AML-193 (cell line): ENCODE measurements around the gene PLTP.
A peak's percentile ranks its signal among the peaks of the same experiment; 100 is the strongest.
"Not testable (repeated sequence)": the region's sequence is repeated elsewhere in the genome, so short reads cannot be mapped to it uniquely, and the experiment has no call there.

Experiments used
- DNase-seq, 2 experiments: peaks; one replicate each; lab custom pipeline; 2025; lab: John Stamatoyannopoulos, UW

The PLTP gene

DNA sequence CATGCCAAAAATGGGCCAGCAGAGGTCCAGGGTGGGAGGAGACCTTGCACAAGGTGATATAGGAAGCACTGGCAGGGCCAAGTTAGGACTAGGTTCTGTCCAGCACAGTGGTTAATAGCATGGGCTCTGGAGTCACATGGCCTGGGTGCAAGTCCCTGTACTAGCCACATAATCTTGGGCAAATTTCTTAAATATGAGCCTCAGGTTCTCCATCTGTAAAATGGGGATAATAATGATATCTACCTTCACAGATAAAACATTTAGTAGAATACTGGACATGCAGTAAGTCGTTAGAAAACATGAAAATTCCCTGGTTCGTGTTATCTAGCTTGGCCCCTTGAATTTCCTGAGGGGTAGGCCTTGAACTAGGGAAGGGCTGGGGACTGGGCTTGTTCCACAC lies 14.7 kb downstream of the PLTP start:
- no peak for DNase-seq

DNA sequence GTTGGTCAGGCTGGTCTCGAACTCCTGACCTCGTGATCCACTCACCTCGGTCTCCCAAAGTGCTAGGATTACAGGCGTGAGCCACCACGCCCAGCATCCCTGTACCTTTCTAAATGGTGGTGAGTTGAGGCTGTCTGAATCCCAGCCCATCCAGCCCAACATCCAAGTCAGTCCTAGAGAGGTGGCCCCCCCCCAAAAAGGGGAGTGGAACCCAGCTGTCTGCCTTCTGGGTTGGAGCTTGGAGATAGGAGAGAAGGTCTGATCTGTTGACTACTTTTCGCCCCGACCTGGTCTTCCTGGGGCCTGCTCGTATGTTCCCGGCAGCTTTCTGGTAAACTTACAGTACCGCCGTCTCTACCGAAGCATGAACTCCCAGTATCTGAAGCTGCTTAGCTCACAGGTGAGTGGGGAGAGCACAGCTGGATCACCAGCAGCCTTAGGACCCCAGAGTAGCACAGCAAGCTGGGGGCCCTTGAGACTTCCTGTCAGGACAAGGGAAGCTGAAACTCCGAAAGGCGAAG lies 15.3 kb downstream of the PLTP start:
- DNase-seq: no peak

DNA sequence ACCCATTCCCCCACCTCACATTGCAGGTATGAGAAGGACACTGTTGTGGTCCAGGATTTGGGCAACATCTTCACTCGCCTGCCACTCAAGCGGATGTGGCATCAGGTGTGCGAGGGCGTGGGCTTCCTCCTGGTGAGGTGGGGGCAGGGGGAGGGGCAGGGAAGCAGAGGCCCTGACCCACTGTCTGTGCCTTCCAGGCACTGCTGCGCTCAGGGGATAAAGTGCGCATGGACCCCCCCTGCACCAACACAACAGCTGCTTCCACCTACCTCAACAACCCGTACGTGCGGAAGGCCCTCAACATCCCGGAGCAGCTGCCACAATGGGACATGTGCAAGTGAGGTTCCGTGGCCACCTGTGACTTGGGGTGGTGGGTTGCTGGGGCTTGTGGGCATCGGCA lies 17.2 kb downstream of the PLTP start:
- no peak for DNase-seq

DNA sequence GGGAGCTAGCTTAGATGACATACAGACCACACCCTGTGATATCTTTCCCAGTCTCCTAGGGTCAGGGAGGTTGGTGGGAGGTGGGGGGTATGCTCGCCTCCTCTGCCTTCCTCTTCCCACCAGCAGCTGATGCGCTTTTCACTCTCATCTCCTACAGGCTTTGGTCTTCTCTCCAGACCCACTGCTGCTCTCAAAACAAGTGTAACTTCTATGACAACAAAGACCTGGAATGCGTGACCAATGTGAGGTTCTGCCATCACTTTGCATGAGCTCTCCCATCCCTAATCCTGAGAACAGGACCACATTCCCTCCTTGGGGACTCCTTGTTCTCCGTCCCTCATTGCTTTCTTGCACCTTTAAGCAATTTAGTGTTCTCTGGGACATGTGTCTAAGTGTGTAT lies 18.1 kb downstream of the PLTP start:
- no peak for DNase-seq

DNA sequence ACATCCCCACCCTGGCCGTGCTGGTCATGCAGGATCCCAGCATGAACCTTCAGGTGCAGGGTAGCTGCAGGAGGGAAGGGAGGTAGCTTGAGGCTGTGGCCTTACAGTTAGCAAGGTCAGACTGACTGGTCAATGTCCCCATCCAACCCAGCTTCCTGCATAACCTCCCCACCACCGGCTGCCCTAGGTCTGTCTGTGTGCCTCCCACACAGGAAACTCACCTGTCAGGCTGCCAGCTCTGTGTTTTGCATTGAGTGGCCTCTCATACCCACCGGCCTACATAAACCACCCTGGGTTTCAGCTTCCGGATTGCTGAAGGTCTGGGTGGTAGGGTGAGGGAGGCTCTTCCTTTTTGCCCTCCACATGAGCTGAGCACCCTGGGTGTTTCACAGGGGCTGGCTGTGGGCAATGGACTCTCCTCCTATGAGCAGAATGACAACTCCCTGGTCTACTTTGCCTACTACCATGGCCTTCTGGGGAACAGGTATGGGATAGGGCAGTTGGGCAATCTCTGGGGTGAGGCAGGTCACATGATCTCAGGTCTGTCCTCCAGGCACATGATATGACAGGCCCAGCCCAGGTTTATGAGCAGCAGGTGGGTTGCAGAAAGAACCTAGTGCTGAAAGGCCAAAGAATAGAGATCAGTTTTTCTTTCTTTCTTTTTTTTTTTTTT lies 19.0 kb downstream of the PLTP start:
- DNase-seq: peak in 1 of 2 experiments; percentile 17

DNA sequence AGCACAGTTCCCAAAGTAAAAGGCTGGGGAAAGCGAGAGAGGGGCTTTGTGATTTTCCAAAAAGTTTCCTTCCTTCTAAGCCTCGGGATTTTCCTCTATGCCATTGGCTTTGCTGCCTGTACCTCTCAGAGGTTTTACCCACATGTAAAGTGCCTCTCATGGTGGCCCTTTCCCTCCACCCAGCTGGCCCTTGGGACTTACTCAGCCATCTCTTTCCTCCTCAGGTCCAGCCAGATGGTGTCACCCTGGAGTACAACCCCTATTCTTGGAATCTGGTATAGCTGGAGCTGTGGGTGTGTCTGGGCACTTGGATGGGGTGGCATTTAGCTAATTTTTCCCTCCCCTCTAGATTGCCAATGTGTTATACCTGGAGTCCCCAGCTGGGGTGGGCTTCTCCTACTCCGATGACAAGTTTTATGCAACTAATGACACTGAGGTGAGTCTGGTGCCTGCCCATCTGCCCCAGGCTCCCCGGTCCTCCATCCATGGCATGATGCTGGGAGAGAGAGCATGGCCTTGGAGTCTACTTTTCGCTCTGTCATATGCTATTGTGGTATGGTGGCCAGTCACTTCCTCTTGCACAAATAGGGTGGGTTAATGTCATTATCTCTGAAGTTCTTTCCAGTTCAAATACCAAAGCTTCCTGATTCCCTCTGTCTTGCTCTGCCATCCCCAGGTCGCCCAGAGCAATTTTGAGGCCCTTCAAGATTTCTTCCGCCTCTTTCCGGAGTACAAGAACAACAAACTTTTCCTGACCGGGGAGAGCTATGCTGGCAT lies 19.7 kb downstream of the PLTP start:
- peak; percentile 58 for DNase-seq

DNA sequence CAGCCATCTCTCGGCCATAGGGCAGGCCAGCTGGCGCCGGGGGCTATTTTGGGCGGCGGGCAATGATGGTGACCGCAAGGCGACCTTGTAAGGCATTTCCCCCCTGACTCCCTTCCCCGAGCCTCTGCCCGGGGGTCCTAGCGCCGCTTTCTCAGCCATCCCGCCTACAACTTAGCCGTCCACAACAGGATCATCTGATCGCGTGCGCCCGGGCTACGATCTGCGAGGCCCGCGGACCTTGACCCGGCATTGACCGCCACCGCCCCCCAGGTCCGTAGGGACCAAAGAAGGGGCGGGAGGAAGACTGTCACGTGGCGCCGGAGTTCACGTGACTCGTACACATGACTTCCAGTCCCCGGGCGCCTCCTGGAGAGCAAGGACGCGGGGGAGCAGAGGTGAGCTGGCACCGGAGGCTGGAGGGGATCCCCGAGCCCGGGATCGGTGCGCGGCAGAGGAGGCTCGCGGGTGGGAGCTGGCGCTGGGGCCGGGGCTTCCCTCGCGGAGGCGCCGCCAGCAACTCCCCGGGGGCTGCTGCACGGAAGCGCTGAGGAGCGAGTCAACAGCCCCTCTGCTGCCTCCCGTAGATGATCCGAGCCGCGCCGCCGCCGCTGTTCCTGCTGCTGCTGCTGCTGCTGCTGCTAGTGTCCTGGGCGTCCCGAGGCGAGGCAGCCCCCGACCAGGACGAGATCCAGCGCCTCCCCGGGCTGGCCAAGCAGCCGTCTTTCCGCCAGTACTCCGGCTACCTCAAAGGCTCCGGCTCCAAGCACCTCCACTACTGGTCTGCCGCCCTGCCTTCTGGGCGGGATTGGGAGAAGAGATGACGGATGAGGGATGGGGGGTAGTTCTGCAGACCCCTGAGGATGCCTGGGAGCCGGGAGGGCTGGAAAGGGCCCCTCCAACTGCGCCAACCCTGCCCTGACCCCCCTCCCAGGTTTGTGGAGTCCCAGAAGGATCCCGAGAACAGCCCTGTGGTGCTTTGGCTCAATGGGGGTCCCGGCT lies 20.7 kb downstream of the PLTP start, which contains the start of the genes CTSA and NEURL2:
Gene CTSA (plus strand): TSS at position 351 of the 999 bp plus-strand sequence. CDS start 234 bp downstream, at position 585.
Gene NEURL2 (minus strand): TSS at position 224 of the 999 bp plus-strand sequence. CDS start 217 bp downstream, at position 7.
- peak; percentile 70 to 77 for DNase-seq

DNA sequence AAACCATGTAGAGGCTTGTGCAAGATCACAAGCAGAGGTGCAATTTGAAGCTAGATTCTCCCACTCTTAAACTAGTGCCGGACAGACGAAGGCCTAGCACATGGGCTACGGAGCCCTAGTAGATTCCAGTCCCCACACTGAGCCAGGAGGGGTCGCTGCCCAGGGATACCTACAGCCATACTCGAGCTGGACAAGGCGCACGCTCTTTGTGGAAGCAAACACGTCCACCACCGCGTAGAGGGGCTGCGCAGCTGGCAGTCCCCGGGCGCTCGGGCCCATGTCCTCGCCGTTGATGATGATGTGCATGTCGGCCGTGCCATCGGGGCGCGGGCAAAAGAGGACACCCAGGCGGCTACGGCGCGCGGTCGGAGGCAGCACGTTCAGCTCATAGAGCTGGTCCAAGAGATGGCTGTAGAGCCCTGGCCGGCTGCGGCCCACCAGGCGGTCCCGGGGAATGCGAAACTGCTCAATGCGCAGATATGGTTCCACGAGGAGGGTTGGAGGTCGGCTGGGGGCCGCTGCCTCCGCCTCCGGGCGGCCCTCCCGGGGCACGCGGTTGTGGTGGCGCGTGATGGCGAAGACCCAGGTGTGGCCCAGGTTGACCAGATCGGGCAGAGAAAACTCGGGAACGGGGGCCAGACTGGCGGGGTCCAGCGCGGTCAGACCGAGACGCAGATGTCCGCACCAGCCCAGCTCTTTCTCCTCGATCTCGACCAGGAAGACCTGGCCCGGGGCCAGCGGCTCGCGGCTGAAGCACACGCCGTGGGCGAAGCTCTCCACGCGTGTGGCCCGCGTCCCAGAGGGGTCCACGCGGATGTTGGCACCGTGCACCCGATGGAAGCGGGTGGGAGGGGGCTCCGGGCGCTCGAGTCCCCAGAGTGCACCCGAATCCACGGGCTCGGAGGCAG lies 21.6 kb downstream of the PLTP start:
- DNase-seq: peak; percentile 47 to 48

DNA sequence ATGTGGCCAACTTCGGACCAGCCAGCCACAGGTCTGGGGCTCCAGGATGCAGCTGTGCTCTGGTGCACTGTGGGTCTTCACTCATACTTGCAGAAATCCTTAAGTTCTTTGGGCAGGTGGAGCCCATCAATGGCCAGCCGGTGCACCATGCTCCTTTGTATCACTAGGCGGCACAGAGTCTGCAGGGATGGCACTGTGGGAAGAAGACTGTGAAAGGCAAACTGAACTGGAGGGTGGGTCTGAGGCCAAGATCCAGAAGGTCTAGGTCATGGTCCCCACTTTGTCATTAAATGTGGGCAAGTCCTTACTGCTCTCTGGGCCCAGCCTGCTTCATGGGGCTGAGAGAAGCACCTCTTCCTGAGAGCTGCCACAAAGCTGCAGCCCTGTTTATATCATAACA lies 23.3 kb downstream of the PLTP start:
- DNase-seq: no peak

DNA sequence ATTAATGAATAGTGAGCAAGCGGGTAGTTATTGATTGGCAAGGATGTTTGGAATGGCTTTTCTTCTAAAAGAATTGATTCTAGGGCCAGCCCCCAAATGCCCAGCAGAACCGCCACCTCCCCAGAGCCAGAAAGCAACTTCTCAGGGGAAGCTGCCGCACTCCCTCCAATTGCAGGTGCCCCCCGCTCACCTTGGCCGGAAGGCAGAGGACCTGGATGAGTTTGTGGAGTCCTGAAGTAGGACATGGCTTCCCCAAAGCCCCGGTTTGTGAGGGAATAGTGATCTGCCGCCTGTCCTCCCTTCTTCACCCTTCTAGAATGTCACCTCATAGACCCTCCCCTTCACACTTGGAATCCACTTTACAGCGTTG lies 24.6 kb downstream of the PLTP start, which contains the start of gene SPATA25:
Gene SPATA25 (minus strand): TSS at position 277 of the 370 bp plus-strand sequence. CDS start 32 bp downstream, at position 245.
- no peak for DNase-seq

DNA sequence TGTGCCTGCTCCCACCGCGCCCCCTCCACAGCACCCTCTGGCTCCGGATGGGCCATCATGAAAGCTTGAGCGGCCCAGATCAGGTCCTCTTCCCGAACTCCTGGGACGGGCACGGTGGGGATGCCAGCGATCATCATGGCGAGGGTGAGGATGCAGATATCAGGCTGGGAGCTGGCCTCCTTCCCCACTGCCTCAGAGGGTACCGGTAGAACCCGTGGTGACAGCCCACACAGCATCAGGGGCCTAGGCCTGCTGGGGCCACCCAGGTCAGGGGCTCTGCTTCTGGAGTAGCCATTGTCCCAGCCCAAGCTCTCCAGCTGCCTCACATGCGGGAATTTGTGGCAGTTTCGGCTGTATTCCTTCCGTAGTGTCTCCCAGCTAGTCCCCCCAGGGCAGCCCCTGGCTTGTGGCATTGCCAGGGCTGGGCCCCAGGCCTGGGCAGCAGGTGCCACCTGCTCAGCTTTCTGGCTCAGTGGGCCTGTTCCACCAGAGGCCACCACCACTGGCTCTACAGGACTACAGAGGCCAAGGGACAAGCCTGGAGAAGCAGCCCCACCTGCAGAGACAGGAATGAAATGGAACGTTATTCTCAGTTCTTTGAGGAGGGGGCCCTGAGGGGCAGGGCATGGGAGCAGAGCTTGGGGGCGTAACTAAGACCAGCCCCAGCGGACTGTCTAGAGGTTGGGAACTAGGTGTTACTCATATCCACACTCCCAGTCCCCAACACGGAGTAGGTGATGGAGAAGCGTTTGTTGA lies 25.2 kb downstream of the PLTP start:
- no peak for DNase-seq

DNA sequence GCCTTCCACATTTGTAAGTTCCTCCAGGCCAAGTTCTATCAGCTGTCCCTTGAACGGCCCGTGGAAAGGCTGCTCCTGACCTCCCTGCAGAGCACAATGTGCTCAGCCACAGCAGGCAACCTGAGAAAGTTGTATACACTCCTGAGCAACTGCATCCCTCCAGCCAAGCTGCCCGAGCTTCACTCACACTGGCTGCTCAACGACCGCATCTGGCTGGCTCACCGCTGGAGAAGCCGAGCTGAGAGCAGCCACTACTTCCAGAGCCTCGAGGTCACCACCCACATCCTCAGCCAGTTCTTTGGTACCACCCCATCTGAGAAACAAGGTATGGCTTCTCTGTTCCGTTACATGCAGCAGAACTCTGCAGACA lies 28.9 kb downstream of the PLTP start:
- DNase-seq: no peak

DNA sequence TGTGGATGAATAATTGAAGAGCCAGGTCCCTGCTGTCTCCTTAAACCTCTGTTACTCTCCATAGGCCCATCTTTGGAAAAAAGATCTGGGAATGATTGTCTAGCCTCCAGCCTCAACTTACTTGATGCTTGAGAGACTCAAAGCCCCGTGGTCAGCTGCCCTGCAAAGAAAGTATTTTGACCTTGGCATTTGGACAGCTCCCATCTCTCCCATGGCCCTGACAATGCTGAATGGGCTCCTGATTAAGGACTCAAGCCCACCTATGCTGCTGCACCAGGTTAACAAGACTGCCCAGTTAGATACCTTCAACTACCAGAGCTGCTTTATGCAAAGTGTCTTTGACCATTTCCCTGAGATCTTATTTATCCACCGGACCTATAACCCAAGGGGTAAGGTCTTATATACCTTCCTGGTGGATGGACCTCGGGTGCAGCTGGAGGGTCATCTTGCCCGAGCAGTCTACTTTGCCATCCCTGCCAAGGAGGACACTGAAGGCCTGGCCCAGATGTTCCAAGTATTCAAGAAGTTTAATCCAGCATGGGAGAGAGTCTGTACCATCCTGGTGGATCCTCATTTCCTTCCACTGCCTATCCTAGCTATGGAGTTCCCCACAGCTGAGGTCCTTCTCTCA lies 29.4 kb downstream of the PLTP start:
- DNase-seq: no peak

DNA sequence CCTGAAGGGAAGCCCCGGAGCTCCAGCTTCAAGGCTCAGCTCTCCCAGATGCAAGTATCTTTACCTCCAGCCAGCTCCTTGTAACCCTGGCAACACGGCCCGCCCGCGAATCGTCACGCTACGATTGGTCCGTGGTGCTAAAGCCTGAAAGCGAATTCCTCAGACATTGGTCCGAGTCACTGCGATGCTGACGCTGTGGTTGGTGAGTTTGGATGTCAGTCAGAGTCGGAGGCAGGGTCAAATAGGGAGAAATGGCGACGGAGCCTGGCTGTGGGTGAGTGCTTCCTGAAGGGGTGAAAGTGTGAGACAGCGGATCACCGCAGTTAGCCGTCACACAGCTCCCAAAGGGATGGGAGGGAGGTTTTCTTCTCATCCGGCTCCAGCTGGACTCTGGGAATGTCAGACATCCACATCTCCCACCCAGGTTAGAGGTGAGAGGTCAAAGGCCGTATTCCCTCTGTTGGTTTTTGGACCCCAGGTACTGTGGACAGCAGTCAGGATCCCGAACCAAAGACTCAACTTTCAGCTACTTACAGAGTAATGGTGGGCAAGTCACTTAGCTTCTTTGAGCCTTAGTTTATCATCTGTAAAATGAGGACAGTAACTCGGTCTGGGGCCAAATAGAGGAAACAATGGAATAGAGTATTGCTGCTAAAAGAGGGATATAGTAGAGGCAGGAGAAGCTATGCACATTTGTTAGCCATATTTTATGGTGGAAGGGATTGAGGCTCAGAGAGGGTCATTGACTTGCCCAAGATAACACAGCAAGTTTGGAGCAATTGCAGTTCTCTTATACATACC lies 30.8 kb downstream of the PLTP start, which contains the start of gene ZSWIM1:
Gene ZSWIM1 (plus strand): TSS at position 240 of the 801 bp plus-strand sequence. CDS start 1,366 bp downstream, outside the sequence.
- peak; percentile 93 to 95 for DNase-seq

DNA sequence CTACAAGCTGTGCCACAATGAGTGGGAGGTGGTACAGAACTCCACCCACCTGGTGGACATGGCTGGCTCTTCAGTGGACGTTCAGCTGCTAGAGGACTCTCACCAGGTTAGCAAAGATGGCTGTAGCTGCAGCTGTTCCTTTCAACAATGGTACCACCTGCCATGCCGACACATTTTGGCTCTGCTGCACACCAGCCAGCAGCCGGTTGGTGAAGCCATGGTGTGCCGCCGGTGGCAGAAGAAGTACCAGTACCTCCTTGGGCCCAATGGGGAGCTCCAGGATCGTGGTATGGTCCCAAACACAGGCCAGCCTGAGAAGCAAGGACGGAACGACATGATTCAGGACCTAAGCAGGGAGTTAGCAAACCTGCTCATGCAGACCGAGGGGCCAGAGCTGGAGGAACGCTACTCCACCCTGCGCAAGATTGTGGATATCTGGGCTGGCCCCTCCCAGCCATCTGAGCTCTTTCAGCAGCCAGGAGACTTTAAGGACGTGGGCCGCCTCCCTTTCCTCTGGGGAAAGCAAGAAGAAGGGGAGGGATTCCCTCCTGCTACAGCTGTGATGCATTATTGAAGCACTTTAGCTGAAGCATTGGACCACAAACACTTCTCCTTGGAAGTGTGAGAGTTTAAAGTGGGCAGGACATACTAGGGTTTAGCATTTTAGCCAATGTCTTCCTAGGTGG lies 33.7 kb downstream of the PLTP start:
- DNase-seq: no peak

DNA sequence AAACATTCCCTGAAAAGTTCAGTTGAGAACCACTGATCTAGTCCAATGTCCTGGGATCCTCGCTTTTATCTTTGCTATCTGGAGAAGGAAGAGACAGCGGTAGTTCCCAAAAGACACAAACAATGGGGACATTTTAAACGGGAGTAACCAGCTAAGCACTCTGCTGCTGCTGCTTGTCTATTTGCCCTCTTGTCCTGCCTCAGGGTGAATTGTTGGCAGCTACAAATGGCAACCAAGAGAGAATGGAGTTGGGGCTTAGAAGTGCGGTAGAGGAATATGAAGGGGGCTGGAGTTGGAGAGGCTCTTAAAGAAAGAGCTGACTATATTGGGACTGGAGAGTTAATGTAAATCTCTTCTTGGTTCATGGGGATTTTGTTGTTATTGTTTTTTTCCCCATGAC lies 37.4 kb downstream of the PLTP start:
- no peak for DNase-seq

DNA sequence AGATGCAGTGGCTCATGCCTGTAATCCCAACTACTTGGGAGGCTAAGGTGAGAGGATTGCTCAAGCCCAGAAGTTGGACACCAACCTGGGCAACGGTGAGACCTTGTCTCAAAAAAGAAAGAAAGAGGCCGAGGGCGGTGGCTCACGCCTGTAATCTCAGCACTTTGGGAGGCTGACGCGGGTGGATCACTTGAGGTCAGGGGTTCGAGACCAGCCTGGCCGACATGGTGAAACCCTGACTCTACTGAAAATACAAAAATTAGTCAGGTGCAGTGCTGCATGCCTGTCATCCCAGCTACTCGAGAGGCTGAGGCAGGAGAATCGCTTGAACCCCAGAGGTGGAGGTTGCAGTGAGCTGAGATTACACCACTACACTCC lies 37.9 kb downstream of the PLTP start:
- not testable (repeated sequence) for DNase-seq
